Measurements from ENCODE around the gene IP6K1.

Gene IP6K1

DNA sequence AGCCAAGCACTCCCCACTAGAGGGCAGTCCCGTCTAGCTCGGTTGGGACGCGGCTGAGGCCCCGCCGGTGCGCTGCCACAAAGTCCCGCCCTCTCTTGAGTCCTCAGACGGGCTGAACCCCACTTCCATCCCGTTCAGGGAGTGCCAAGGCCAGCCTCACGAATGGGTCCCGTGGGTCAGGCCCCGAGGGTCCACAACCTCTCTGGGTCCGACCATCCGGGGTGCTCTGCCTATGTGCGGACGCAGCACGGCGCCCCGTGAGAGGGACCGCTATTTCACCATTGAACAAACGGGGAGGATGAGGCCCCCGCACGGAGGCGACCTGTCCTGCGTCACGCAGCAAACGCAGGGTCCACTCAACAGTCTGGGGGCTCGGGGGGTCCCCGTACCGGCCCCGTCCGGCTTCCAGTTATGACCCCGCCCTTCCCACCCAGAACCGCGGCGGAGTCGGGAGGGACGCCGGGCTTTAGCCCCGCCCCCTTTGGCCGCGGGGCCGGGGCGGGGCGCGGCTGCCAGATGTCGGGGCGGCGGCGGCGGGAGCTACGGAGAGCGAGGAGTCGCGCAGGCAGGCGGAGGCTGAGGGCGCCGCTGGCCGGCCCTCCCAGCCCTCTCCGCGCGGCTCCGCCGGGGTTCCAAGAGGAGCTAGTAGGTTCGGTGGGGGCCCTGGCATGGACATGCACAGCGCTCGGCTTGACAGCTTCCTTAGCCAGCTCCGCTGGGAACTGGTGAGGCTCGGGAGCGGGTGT, 16.6 kb upstream of the IP6K1 start, which contains the start of gene INKA1:
Gene INKA1 (plus strand): TSS at position 543 of the 746 bp plus-strand sequence. CDS start 132 bp downstream, at position 675.
- peaks cover 27% of the 10 kb centered on the region for H3K27me3 Mint-ChIP-seq

DNA sequence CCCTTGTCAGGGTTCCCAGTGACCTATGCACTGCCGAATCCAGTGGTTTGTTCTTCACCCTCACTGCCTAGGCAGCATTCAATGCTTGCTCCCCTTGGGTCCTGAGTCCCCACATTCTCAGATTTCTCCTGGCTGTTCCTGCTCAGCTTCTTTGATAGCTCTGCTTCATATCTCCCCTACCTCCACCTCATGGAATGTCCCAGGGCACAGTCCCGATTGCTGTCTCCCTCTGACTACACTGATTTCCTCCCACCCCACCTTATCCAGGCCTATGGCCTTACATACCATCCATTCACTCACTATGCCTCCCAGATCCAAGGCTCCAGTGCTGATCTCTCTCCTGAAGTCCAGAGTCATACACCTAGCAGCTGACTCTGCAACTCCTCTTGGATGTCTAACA, 14.8 kb upstream of the IP6K1 start:
- Mint-ChIP-seq H3K27me3 (peaks cover 27% of the 10 kb centered on the region), H3K36me3 (ENCODE audit: low read depth) (peaks cover 9% of the 10 kb centered on the region), H3K4me3 (no peak overlapping the region), H3K4me1 (ENCODE audit: low read depth) (peaks cover 42% of the 10 kb centered on the region), H3K27ac (no peak overlapping the region), H3K9me3 (no peaks in the 10 kb centered on the region)
- intact Hi-C loops (cut with micrococcal nuclease), result no loop called here

More for the DNA sequence above, 16.6 kb upstream of the IP6K1 start, which contains the start of gene INKA1:
- peak within 1 kb of the TSS; percentile 84 for H3K4me3 Mint-ChIP-seq
- H3K27ac Mint-ChIP-seq, result peak within 1 kb of the TSS; percentile 80
- peaks cover 9% of the 10 kb centered on the region for H3K36me3 Mint-ChIP-seq (ENCODE audit: low read depth)
- H3K9me3 Mint-ChIP-seq, result no peaks in the 10 kb centered on the region
- peaks cover 51% of the 10 kb centered on the region for H3K4me1 Mint-ChIP-seq (ENCODE audit: low read depth)
- intact Hi-C loops (cut with micrococcal nuclease), result loop anchor here (1.0 kb wide), 1 partner anchor 36 kb away; no protein-coding TSS in a partner anchor

DNA sequence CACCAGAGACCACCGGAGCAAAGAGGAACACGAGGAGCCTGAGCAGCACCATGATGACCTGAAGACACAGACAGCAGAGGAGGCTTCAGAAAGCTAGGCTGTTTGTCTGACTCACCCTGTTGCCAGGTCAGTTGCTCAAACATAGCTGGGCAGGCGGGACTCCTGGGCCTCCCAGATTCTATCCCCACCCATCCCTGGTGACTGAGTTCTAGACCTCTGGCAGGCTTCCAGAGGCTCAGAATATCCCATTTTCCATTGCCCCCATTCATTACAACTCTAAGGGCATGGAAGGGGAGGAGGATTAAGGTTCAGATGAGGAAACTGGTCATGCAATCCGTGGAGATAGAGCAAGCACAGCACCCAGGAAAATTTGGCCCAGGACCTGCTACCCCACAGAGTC, 13.4 kb upstream of the IP6K1 start, which contains the start of gene CDHR4:
Gene CDHR4 (minus strand): TSS at position 113 of the 400 bp plus-strand sequence. CDS start 61 bp downstream, at position 52.
- Mint-ChIP-seq H3K27me3 (peaks cover 23% of the 10 kb centered on the region), H3K9me3 (no peaks in the 10 kb centered on the region), H3K36me3 (ENCODE audit: low read depth) (no peaks in the 10 kb centered on the region), H3K4me3 (no peak within 1 kb of the TSS), H3K4me1 (ENCODE audit: low read depth) (peaks cover 28% of the 10 kb centered on the region), H3K27ac (no peak within 1 kb of the TSS)
- intact Hi-C loops (cut with micrococcal nuclease), result no loop called here

DNA sequence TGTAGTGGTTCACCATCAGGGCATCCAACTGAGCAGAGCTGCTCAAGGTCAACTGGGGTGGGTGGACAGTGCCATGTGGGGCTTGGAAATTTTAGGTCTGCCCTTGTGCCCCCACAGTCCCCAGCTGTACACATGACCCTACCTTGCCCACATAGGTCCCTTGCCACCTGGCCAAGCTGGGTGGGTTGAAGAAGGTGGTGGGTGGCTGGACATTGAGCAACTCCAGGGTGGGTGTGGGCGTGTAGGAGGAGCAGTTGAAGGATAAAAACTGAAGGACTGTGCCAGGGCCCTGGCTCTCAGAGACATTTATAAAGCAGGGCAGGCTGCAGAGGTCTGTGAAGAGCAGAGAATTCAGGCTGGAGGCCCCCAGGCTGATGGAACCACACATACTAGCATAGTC, 12.8 kb upstream of the IP6K1 start:
- Mint-ChIP-seq H3K9me3 (no peaks in the 10 kb centered on the region), H3K27me3 (peaks cover 22% of the 10 kb centered on the region), H3K27ac (no peak overlapping the region), H3K36me3 (ENCODE audit: low read depth) (no peaks in the 10 kb centered on the region), H3K4me1 (ENCODE audit: low read depth) (peaks cover 22% of the 10 kb centered on the region), H3K4me3 (no peak overlapping the region)
- intact Hi-C loops (cut with micrococcal nuclease), result no loop called here

DNA sequence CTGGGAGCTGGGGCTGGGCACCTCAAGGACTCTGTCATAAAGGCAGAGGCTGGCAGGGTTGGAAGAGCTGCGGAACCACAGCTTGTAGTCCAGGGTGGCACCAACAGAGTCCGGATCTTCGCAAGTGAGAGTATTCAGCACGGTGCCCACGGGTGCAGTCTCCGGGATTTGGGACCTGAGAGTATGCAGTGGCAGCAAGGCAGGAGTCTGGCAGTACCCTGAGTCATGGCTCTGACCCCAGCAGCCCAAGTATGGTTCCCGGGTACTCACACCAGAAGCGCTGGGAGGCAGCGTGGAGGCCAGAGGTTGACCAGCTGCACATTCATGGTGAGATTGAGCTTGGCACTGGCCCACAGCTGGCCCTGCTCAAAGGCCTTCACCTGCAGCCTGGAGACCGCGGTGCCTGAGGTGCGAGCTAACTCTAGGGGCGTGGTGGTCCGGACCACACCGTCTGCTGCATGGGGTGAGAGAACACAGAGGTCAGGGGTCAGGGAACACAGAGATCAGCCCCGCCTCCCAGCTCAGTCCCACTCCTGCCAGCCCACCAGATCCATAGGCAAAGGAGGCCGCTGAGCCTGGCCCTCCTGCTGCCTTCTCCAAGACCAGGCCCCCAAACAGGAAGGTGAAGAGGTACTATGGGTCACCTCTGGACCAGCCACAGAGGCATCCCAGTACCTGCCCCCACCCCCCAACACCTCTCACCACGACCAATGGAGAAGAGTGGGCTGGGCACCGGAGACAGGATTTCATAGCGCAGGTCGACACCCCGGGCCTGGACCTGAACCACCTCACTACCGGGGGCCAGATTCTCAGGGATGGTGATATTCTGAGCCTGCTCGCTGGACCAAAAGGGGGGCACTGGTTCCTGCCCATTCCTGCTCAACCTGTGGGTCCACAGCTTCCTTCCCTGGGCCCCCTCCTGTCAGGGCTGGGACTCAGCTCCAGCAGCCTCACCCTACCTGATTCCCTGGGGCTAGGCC, 8.9 kb upstream of the IP6K1 start:
- peaks cover 7% of the 10 kb centered on the region for H3K4me1 Mint-ChIP-seq (ENCODE audit: low read depth)
- H3K9me3 Mint-ChIP-seq, result no peaks in the 10 kb centered on the region
- no peak overlapping the region for H3K27ac Mint-ChIP-seq
- H3K27me3 Mint-ChIP-seq, result peaks cover 1% of the 10 kb centered on the region
- intact Hi-C loops (cut with micrococcal nuclease), result no loop called here
- no peaks in the 10 kb centered on the region for H3K36me3 Mint-ChIP-seq (ENCODE audit: low read depth)
- no peak overlapping the region for H3K4me3 Mint-ChIP-seq

DNA sequence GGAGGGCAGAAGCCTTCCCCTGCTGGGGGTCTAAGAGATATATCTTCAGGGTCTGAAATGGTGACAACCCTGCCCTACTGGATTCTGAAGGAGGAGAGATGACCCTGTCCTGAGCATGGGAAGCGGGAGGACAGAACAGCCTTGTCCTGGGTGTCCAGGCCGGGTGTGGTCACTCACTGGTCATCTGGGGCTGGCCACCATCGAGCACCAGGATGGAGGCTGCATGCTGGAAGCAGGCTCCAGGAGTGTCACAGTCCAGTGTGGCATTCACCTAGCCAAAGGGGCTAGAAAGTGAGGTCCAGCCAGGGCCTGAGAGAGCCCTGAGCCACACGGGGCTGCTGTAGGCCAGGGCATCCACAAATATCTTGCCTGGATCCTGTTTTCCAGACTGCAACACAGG, 8.1 kb upstream of the IP6K1 start:
- peaks cover 7% of the 10 kb centered on the region for H3K4me1 Mint-ChIP-seq (ENCODE audit: low read depth)
- H3K27me3 Mint-ChIP-seq, result peaks cover 5% of the 10 kb centered on the region
- no peak overlapping the region for H3K27ac Mint-ChIP-seq
- intact Hi-C loops (cut with micrococcal nuclease), result no loop called here
- no peaks in the 10 kb centered on the region for H3K9me3 Mint-ChIP-seq
- no peaks in the 10 kb centered on the region for H3K36me3 Mint-ChIP-seq (ENCODE audit: low read depth)
- no peak overlapping the region for H3K4me3 Mint-ChIP-seq

DNA sequence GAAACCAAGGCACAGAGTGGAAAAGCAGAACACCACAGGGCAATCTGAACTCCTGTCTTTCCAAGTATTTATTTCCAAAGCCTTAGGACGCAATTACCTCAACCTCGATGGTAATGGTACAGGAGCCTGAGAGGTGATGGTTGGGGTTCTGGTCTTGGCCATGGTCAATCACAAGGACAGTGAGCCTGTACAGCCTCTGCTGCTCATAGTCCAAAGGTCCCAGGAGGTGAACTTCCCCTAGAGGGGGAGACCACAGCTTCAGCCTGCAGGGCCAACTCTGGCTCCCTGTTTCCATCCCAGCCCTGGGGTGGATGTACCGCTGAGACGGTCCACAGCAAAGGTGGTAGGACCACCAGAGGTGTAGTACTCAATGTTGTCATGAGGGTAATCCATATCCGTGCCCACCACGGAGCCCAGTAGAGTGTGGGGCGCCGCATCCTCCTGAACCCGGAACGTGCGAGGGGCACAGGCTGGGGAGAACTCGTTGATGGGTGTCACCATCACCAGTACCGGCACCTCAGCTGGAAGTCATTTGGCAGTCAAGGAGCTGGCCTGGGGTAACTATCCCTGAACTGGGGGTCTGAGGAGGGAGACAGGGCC, 7.2 kb upstream of the IP6K1 start:
- Mint-ChIP-seq H3K4me3 (no peak overlapping the region), H3K4me1 (ENCODE audit: low read depth) (peaks cover 7% of the 10 kb centered on the region), H3K27ac (no peak overlapping the region), H3K27me3 (peaks cover 4% of the 10 kb centered on the region), H3K36me3 (ENCODE audit: low read depth) (no peaks in the 10 kb centered on the region), H3K9me3 (no peaks in the 10 kb centered on the region)
- intact Hi-C loops (cut with micrococcal nuclease), result no loop called here

DNA sequence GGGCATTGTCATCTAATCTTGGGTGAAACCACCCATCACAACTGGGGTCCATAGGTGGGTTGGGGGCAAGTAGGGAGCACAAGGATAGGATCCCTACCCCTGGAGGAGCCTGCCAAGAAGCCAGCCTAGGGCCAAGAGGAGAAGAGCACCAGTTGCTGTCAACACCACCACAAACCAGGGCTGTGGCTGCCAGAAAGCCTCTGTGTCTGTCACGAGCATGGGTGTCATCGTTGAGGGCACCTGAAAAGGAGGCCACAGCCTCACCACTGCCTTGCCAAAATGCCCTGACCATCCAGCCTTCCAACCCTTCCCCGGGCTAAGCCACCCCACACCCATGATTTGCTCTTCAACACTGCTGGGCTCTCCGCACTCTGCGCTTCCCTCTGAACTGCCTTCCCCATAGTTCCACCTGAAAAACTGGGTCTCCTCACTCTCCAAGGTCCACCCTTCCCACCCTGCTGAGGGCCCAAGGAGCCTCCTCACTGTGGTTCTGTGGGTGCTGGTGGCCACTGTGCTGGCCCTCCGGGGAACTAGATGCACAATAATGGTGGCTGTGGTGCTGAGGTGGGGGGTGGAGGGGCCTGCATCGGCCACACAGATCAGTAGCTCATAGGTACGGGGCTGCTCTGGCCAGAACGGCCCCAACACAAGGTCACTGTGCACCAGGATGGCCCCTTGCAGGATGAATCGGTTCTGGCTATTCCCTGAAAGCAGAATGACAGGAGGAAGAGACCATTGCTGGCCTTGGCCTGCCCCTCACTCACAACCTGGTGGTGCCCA, 6.2 kb upstream of the IP6K1 start:
- H3K9me3 Mint-ChIP-seq, result no peaks in the 10 kb centered on the region
- H3K27me3 Mint-ChIP-seq, result peaks cover 4% of the 10 kb centered on the region
- no peak overlapping the region for H3K4me3 Mint-ChIP-seq
- no peak overlapping the region for H3K27ac Mint-ChIP-seq
- no peaks in the 10 kb centered on the region for H3K36me3 Mint-ChIP-seq (ENCODE audit: low read depth)
- peaks cover 7% of the 10 kb centered on the region for H3K4me1 Mint-ChIP-seq (ENCODE audit: low read depth)
- intact Hi-C loops (cut with micrococcal nuclease), result no loop called here

DNA sequence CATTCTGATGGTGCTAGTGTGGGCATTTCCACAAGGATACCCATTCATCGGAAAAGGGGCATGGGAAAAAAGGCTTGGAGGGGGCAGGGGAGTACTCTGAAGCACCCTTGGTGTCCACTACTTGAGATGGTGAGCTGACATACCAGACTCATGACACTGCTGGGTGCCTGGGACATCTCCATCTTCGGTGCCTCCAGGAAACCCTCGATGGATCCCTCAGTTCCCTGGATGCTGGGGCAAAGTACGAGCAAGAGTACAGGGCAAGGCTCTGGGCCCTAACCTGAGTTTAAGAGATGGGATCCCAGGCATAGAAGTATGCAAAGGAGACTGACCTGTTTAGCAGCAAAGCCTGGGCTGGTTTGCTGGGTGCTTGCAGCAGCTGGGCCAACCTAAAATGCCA, 5.2 kb upstream of the IP6K1 start:
- H3K4me3 Mint-ChIP-seq, result no peak overlapping the region
- H3K27me3 Mint-ChIP-seq, result peaks cover 4% of the 10 kb centered on the region
- intact Hi-C loops (cut with micrococcal nuclease), result no loop called here
- no peaks in the 10 kb centered on the region for H3K36me3 Mint-ChIP-seq (ENCODE audit: low read depth)
- H3K9me3 Mint-ChIP-seq, result no peaks in the 10 kb centered on the region
- H3K27ac Mint-ChIP-seq, result no peak overlapping the region
- H3K4me1 Mint-ChIP-seq (ENCODE audit: low read depth), result peaks cover 9% of the 10 kb centered on the region

DNA sequence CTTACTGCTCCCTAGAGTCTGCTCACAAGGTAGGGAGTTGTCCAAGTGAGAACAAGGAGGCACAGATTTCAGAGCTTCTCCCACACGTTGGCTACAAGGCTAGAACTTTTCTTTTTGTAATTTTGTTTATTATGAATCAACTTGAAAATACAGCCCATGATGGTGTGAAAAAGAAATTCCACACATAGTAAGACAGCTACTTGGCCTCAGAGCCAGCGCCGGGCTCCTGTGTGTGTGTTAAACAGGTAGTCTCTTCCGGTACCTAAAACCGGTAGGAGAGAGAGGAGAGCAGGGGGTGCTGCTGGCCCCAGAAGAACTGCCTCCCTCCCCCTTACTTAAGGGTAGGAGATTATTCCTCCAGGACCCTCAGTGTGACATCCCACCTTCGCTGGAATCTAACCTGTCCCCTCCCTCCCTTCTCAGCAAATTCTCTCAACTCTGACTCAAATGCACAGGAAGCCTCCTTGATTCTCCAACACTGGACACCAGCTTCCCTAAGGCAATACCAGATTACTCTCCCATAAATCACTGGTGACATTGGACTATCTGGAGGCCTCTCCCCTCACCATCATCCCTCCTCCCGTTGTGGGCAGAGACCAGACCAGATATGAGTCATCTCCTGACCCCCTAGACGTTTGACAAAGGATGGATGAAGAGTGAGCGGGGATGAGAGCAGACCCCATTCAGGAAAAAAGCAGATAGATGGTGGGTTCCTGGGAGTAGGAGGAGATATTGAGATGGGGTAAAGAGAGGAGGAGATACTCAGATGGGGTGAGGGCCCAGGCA, 4.5 kb upstream of the IP6K1 start:
- intact Hi-C loops (cut with micrococcal nuclease), result no loop called here
- Mint-ChIP-seq H3K27me3 (peaks cover 4% of the 10 kb centered on the region), H3K9me3 (no peaks in the 10 kb centered on the region), H3K4me1 (ENCODE audit: low read depth) (peaks cover 9% of the 10 kb centered on the region), H3K36me3 (ENCODE audit: low read depth) (no peaks in the 10 kb centered on the region), H3K27ac (no peak overlapping the region), H3K4me3 (no peak overlapping the region)

DNA sequence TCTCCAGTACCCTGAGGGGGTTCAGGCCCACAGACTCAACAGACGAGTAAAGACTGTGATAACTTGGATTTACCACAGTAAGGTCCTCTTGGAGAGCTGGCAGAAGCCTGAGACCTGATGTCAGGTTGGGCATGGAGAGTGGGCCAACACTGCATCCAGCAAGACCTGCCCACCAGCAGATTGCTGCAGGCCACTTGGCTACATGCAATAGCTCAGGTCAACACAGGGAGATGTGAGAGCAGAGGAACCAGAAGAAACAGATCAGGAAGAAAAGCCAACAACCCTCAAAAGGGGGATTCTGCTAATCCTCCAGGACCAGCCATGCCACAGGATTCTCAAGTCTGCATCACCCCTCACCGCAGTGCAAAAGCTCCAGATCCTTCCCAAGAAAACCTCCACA, 1.7 kb upstream of the IP6K1 start:
- Mint-ChIP-seq H3K36me3 (ENCODE audit: low read depth) (peaks cover 19% of the 10 kb centered on the region), H3K4me1 (ENCODE audit: low read depth) (peaks cover 20% of the 10 kb centered on the region), H3K27me3 (peaks cover 4% of the 10 kb centered on the region), H3K9me3 (no peaks in the 10 kb centered on the region), H3K27ac (no peak overlapping the region), H3K4me3 (no peak overlapping the region)
- intact Hi-C loops (cut with micrococcal nuclease), result loop anchor here (10.0 kb wide), 1 partner anchor 63 kb away; the partner anchor contains the start of gene GMPPB

DNA sequence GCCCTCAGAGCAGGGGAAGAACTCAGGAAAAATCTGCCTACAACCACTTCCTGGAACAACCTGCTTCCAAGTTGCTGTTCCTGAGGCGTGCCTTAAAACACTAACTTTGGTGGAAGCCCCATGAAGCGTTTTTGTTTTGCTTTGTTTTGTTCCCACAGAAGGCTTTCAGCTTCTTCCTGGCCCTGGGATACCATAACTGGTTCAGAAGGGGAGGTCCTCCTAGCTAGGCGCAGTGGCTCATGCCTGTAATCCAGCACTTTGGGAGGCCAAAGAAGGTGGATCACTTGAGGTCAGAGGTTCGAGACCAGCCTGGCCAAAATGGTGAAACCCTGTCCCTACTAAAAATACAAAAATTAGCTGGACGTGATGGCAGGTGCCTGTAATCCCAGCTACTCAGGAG, 1.2 kb upstream of the IP6K1 start:
- peak overlapping the region; percentile 94 for H3K27ac Mint-ChIP-seq
- H3K4me1 Mint-ChIP-seq (ENCODE audit: low read depth), result peaks cover 20% of the 10 kb centered on the region
- peaks cover 4% of the 10 kb centered on the region for H3K27me3 Mint-ChIP-seq
- intact Hi-C loops (cut with micrococcal nuclease), result loop anchor here (10.0 kb wide), 1 partner anchor 63 kb away; the partner anchor contains the start of gene GMPPB
- no peaks in the 10 kb centered on the region for H3K9me3 Mint-ChIP-seq
- peaks cover 24% of the 10 kb centered on the region for H3K36me3 Mint-ChIP-seq (ENCODE audit: low read depth)
- no peak overlapping the region for H3K4me3 Mint-ChIP-seq

Measured in dendritic cell treated with granulocyte-macrophage colony-stimulating factor and Interleukin-4, amounts not matched to agents 40 ng/mL and 50 ng/mL, for 4 days (primary cell).